ENCODE results near the gene LRRC73.
"Not testable (repeated sequence)": the region's sequence is repeated elsewhere in the genome, so short reads cannot be mapped to it uniquely, and the experiment has no call there.

The LRRC73 gene

GRCh38 chr6:43475516-43475915 is 34.6 kb downstream of the LRRC73 start:
- no peaks in the 10 kb centered on the region for H3K9me3 ChIP-seq (ENCODE audit: control insufficient read depth, low read length)
- no peak overlapping the region for H3K27ac ChIP-seq (ENCODE audit: low read depth, low read length, severe bottlenecking)
- no peak overlapping the region for H3K4me3 ChIP-seq (ENCODE audit: extremely low read depth, insufficient read depth, low read length, poor library complexity, severe bottlenecking)
- H3K4me1 ChIP-seq (ENCODE audit: control insufficient read depth, insufficient read depth, low read length, poor library complexity, severe bottlenecking), result peaks cover 7% of the 10 kb centered on the region
- H3K36me3 ChIP-seq (ENCODE audit: control insufficient read depth, insufficient read depth, low read length), result peaks cover 8% of the 10 kb centered on the region
- 83 to 90% methylated on average over 2 to 5 of the region's 6 CpGs for WGBS, 2 experiments (ENCODE audit: insufficient coverage in 2 of 2)

- Histone ChIP-seq H3K4me1 (ENCODE audit: control insufficient read depth, insufficient read depth, low read length, poor library complexity, severe bottlenecking) (no peaks in the 10 kb centered on the region), H3K36me3 (ENCODE audit: control insufficient read depth, insufficient read depth, low read length) (no peaks in the 10 kb centered on the region), H3K9me3 (ENCODE audit: control insufficient read depth, low read length) (no peaks in the 10 kb centered on the region), H3K27ac (ENCODE audit: low read depth, low read length, severe bottlenecking) (no peak overlapping the region), H3K4me3 (ENCODE audit: extremely low read depth, insufficient read depth, low read length, poor library complexity, severe bottlenecking) (no peak overlapping the region)
- WGBS, 2 experiments (ENCODE audit: insufficient coverage in 2 of 2), result 94 to 95% methylated on average over 3 to 4 of the region's 4 CpGs
Observed at GRCh38 chr6:43472515-43472914, 37.6 kb downstream of the LRRC73 start.

GRCh38 chr6:43471399-43471798 is 38.7 kb downstream of the LRRC73 start:
- H3K9me3 ChIP-seq (ENCODE audit: control insufficient read depth, low read length), result no peaks in the 10 kb centered on the region
- H3K27ac ChIP-seq (ENCODE audit: low read depth, low read length, severe bottlenecking), result no peak overlapping the region
- 85 to 86% methylated on average over 1 of the region's 1 CpG for WGBS, 2 experiments (ENCODE audit: insufficient coverage in 2 of 2)
- no peak overlapping the region for H3K4me3 ChIP-seq (ENCODE audit: extremely low read depth, insufficient read depth, low read length, poor library complexity, severe bottlenecking)
- H3K36me3 ChIP-seq (ENCODE audit: control insufficient read depth, insufficient read depth, low read length), result no peaks in the 10 kb centered on the region
- no peaks in the 10 kb centered on the region for H3K4me1 ChIP-seq (ENCODE audit: control insufficient read depth, insufficient read depth, low read length, poor library complexity, severe bottlenecking)

GRCh38 chr6:43469947-43470346 is 40.2 kb downstream of the LRRC73 start:
- H3K9me3 ChIP-seq (ENCODE audit: control insufficient read depth, low read length), result no peaks in the 10 kb centered on the region
- H3K27ac ChIP-seq (ENCODE audit: low read depth, low read length, severe bottlenecking), result no peak overlapping the region
- H3K4me3 ChIP-seq (ENCODE audit: extremely low read depth, insufficient read depth, low read length, poor library complexity, severe bottlenecking), result no peak overlapping the region
- no peaks in the 10 kb centered on the region for H3K36me3 ChIP-seq (ENCODE audit: control insufficient read depth, insufficient read depth, low read length)
- 94 to 100% methylated on average over 5 to 6 of the region's 7 CpGs for WGBS, 2 experiments (ENCODE audit: insufficient coverage in 2 of 2)
- H3K4me1 ChIP-seq (ENCODE audit: control insufficient read depth, insufficient read depth, low read length, poor library complexity, severe bottlenecking), result no peaks in the 10 kb centered on the region

- no peak overlapping the region for H3K27ac ChIP-seq (ENCODE audit: low read depth, low read length, severe bottlenecking)
- H3K36me3 ChIP-seq (ENCODE audit: control insufficient read depth, insufficient read depth, low read length), result no peaks in the 10 kb centered on the region
- H3K4me3 ChIP-seq (ENCODE audit: extremely low read depth, insufficient read depth, low read length, poor library complexity, severe bottlenecking), result no peak overlapping the region
- H3K9me3 ChIP-seq (ENCODE audit: control insufficient read depth, low read length), result no peaks in the 10 kb centered on the region
- WGBS, 2 experiments (ENCODE audit: insufficient coverage in 2 of 2), result 66 to 76% methylated on average over 6 to 10 of the region's 13 CpGs
- no peaks in the 10 kb centered on the region for H3K4me1 ChIP-seq (ENCODE audit: control insufficient read depth, insufficient read depth, low read length, poor library complexity, severe bottlenecking)
Observed at GRCh38 chr6:43468748-43469681, 41.1 kb downstream of the LRRC73 start.

- 91 to 96% methylated on average over 4 of the region's 4 CpGs for WGBS, 2 experiments (ENCODE audit: insufficient coverage in 2 of 2)
- Histone ChIP-seq H3K36me3 (ENCODE audit: control insufficient read depth, insufficient read depth, low read length) (no peaks in the 10 kb centered on the region), H3K27ac (ENCODE audit: low read depth, low read length, severe bottlenecking) (no peak overlapping the region), H3K9me3 (ENCODE audit: control insufficient read depth, low read length) (no peaks in the 10 kb centered on the region), H3K4me3 (ENCODE audit: extremely low read depth, insufficient read depth, low read length, poor library complexity, severe bottlenecking) (no peak overlapping the region), H3K4me1 (ENCODE audit: control insufficient read depth, insufficient read depth, low read length, poor library complexity, severe bottlenecking) (no peaks in the 10 kb centered on the region)
Observed at GRCh38 chr6:43468240-43468639, 41.9 kb downstream of the LRRC73 start.

- no peak overlapping the region for H3K4me3 ChIP-seq (ENCODE audit: extremely low read depth, insufficient read depth, low read length, poor library complexity, severe bottlenecking)
- no peak overlapping the region for H3K27ac ChIP-seq (ENCODE audit: low read depth, low read length, severe bottlenecking)
- no peaks in the 10 kb centered on the region for H3K9me3 ChIP-seq (ENCODE audit: control insufficient read depth, low read length)
- 90 to 91% methylated on average over 2 to 4 of the region's 4 CpGs for WGBS, 2 experiments (ENCODE audit: insufficient coverage in 2 of 2)
- H3K36me3 ChIP-seq (ENCODE audit: control insufficient read depth, insufficient read depth, low read length), result no peaks in the 10 kb centered on the region
- H3K4me1 ChIP-seq (ENCODE audit: control insufficient read depth, insufficient read depth, low read length, poor library complexity, severe bottlenecking), result no peaks in the 10 kb centered on the region
Observed at GRCh38 chr6:43467752-43468151, 42.4 kb downstream of the LRRC73 start.

- H3K36me3 ChIP-seq (ENCODE audit: control insufficient read depth, insufficient read depth, low read length); H3K4me1 ChIP-seq (ENCODE audit: control insufficient read depth, insufficient read depth, low read length, poor library complexity, severe bottlenecking); H3K27ac ChIP-seq (ENCODE audit: low read depth, low read length, severe bottlenecking); H3K4me3 ChIP-seq (ENCODE audit: extremely low read depth, insufficient read depth, low read length, poor library complexity, severe bottlenecking); H3K9me3 ChIP-seq (ENCODE audit: control insufficient read depth, low read length): not testable (repeated sequence)
- WGBS, 2 experiments (ENCODE audit: insufficient coverage in 2 of 2), result 79 to 90% methylated on average over 3 of the region's 5 CpGs
Observed at GRCh38 chr6:43467265-43467664, 42.9 kb downstream of the LRRC73 start.

- WGBS, 2 experiments (ENCODE audit: insufficient coverage in 2 of 2), result 88 to 100% methylated on average over 1 of the region's 2 CpGs
Observed at GRCh38 chr6:43465948-43466347, 44.2 kb downstream of the LRRC73 start.

GRCh38 chr6:43464337-43464736 is 45.8 kb downstream of the LRRC73 start:
- Histone ChIP-seq H3K4me1 (ENCODE audit: control insufficient read depth, insufficient read depth, low read length, poor library complexity, severe bottlenecking) (no peaks in the 10 kb centered on the region), H3K9me3 (ENCODE audit: control insufficient read depth, low read length) (no peaks in the 10 kb centered on the region), H3K4me3 (ENCODE audit: extremely low read depth, insufficient read depth, low read length, poor library complexity, severe bottlenecking) (no peak overlapping the region), H3K27ac (ENCODE audit: low read depth, low read length, severe bottlenecking) (no peak overlapping the region), H3K36me3 (ENCODE audit: control insufficient read depth, insufficient read depth, low read length) (no peaks in the 10 kb centered on the region)
- WGBS, 2 experiments (ENCODE audit: insufficient coverage in 2 of 2), result 82 to 89% methylated on average over 3 to 6 of the region's 8 CpGs

More at GRCh38 chr6:43465948-43466347, 44.2 kb downstream of the LRRC73 start:
- H3K27ac ChIP-seq (ENCODE audit: low read depth, low read length, severe bottlenecking), result no peak overlapping the region
- no peaks in the 10 kb centered on the region for H3K4me1 ChIP-seq (ENCODE audit: control insufficient read depth, insufficient read depth, low read length, poor library complexity, severe bottlenecking)
- no peaks in the 10 kb centered on the region for H3K9me3 ChIP-seq (ENCODE audit: control insufficient read depth, low read length)
- H3K36me3 ChIP-seq (ENCODE audit: control insufficient read depth, insufficient read depth, low read length), result no peaks in the 10 kb centered on the region
- no peak overlapping the region for H3K4me3 ChIP-seq (ENCODE audit: extremely low read depth, insufficient read depth, low read length, poor library complexity, severe bottlenecking)

GRCh38 chr6:43461936-43462335 is 48.2 kb downstream of the LRRC73 start:
- Histone ChIP-seq H3K9me3 (ENCODE audit: control insufficient read depth, low read length) (no peaks in the 10 kb centered on the region), H3K36me3 (ENCODE audit: control insufficient read depth, insufficient read depth, low read length) (no peaks in the 10 kb centered on the region), H3K4me1 (ENCODE audit: control insufficient read depth, insufficient read depth, low read length, poor library complexity, severe bottlenecking) (no peaks in the 10 kb centered on the region), H3K4me3 (ENCODE audit: extremely low read depth, insufficient read depth, low read length, poor library complexity, severe bottlenecking) (no peak overlapping the region), H3K27ac (ENCODE audit: low read depth, low read length, severe bottlenecking) (no peak overlapping the region)
- WGBS, 2 experiments (ENCODE audit: insufficient coverage in 2 of 2), result 75 to 79% methylated on average over 5 of the region's 5 CpGs
